GM18870 (cell line): ENCODE results near the gene PITPNC1.
"Not testable (repeated sequence)": the region's sequence is repeated elsewhere in the genome, so short reads cannot be mapped to it uniquely, and the experiment has no call there.

ENCODE experiments used
- ATAC-seq: cut with Tn5 transposase; IDR thresholded peaks from one replicate; pipeline ENCODE4 v1.9.1; 2021; ENCODE audit warnings: moderate library complexity; ENCODE audit not compliant: unreplicated experiment

The PITPNC1 gene

GRCh38 chr17:67671493-67671892, 294.4 kb downstream of the PITPNC1 start:
- no peak for ATAC-seq

DNA sequence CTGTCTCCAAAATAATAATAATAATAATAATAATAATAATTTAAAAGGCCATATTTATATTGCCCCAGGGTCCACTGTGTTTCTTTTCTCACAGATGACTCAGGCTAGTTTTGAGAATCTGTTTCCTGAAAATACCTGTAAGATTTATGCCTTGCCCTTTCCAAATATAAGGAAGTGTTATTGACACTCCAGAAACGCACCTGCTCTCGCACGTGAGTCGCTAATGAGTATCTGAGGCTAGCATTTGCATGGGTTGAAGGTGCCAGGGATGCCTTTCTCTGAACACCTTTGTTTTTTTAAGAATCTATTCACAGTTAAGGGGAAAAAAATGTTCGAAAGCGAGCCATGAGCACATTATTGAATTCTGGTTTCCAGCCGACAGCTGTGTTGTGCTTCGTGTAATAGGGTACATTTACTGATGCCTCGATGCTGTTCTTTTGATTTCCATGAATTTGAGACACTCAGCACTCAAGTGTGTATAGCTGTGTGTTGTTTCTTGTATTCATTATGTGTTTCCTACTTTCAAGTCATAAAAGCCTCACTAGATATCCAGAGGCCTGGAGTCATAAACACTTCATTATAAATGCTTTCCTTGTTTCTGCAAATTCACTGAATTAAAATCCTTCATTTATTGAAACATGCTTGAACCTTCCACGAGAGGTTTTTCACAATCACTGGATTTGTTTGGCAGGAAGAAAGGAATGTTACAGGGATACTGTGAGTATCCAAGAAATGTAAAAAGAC, 295.7 kb downstream of the PITPNC1 start:
- no peak for ATAC-seq

GRCh38 chr17:67675481-67675880, 298.4 kb downstream of the PITPNC1 start:
- no peak for ATAC-seq

DNA sequence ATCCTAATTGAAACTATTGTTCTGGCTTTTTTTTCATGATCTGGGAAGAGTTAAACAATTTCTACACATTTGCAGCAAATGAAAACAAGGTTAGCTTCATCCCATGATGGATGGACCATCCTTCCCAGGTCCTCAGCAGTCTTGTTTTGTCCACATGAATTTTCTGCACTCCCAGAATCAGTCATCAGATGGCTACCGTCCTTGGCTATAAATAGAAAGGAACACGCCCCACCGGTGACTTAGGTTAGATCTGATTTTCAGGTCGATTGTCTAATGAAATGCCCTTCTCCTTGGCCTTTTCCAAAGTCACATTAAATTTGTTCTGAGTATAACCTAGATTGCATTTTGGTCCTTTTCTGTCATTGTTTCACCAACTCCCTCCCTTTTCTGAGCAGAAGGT, 299.2 kb downstream of the PITPNC1 start:
- ATAC-seq: no peak

- no peak for ATAC-seq
These were observed 301.3 kb downstream of the PITPNC1 start for GRCh38 chr17:67678414-67678813.

GRCh38 chr17:67679225-67679624, 302.1 kb downstream of the PITPNC1 start:
- no peak for ATAC-seq

- ATAC-seq: no peak
These were observed 302.6 kb downstream of the PITPNC1 start for GRCh38 chr17:67679721-67680120.

GRCh38 chr17:67680445-67681224, 303.6 kb downstream of the PITPNC1 start:
- no peak for ATAC-seq

DNA sequence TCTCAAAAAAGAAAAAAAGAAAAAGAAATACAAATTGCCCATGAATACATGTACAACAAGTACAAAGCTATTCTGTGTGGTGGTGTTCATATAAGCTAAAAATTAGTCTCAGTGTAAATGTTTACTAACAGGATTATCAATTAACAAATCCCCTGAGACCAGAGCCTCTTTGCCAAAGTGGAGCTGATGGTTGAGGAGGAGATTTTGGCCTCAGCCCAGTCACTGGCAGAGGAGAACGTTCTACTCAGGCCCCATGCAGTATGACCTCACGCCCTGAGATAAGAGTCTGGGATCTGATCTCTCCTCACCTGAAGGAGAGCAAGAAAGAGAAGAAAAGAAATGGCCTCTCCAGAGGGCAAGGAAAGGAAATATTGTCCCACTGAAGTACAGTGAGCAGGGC, 305.1 kb downstream of the PITPNC1 start:
- ATAC-seq: no peak

- ATAC-seq: no peak
These were observed 308.3 kb downstream of the PITPNC1 start for GRCh38 chr17:67685351-67685750.

DNA sequence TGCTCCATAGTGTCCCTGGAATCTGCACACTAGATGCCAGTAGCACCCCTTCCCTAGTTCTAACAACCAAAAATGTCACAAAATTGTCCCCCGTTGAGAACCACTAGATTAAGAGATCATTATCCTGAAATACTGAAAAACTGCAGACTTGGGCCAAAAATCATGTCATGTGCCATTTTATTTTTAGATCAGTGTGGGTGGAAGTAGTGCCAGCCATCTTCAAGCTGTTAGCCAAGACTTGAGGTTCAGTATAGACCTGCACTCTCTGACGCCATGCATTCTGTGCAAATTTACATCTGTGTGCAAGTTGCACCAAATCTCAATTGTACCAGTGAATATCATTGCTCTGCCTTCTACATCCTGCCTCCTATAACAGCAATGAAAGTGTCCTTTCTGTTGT, 309.2 kb downstream of the PITPNC1 start:
- ATAC-seq: no peak

- ATAC-seq: no peak
These were observed 310.4 kb downstream of the PITPNC1 start for GRCh38 chr17:67687511-67687910.

DNA sequence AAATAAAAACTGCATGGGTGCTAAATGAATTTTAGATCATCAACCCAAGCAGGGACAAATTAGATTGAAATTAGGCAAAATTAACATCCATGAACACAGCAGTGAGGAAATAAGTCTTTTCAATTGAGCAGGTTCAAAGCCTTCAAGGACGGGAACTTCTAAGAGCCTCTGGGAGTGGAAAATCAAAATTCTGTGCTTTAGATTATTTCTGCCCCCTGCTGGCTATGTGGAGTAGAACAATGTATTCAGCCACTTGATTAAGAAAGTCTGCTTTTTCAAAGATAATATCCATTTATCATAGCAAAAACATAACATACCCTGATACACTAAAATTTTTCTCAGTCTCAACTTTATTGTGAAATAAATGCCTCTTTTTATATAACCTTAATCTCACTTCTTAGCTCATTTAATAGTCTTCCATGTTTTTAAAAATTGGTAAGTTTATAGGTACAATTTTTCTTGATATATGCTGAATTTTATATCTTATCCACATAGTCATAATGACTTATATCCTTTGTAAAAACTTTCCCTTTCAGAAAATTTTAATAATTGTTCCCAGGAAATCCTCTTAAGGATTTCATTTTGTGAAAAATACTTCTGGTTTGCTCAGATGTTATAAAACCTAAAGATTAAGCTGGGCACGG, 312.6 kb downstream of the PITPNC1 start:
- ATAC-seq: no peak

- ATAC-seq: no peak
These were observed 316.7 kb downstream of the PITPNC1 start for GRCh38 chr17:67693811-67694210.

DNA sequence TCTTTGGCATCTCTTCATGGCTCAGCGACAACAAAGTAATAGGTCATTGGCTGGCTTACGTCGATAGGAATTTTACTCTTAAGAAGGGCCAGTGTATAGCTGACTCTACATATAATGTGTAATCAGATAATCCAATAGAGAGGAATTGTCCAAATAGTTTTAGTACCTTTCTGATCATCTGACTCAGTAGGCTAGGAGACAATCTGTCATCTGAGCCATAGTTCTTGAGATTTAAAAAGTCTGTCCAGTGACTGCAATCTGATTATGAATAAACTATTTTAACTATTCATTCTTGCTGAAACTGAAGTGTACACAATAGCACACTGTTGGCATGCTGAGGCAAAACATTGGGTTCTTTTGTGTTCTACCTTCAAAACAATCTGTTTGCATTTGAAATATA, 319.3 kb downstream of the PITPNC1 start:
- ATAC-seq: no peak

GRCh38 chr17:67696853-67697498, 319.9 kb downstream of the PITPNC1 start:
- ATAC-seq: no peak

- no peak for ATAC-seq
These were observed 323.1 kb downstream of the PITPNC1 start for GRCh38 chr17:67700037-67700724.

DNA sequence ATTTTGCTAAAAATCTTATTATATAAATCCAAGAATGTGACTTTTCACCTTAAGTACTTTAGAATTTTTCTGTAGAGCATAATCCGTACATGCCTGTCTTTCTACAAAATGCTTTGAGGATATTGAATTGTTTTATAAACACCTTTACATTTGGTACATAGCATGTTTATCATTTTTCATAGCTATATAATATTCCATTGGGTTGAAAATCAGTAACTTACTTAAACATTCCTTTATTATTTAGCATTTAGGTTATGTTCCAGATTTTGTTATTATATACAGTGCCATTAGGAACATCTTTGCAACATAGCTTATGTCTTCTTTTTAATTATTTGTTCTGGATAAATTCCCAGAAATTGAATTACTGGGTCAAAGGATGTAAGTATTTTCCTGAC, 323.6 kb downstream of the PITPNC1 start:
- ATAC-seq: no peak

- not testable (repeated sequence) for ATAC-seq
These were observed 325.8 kb downstream of the PITPNC1 start for GRCh38 chr17:67702861-67703260.

DNA sequence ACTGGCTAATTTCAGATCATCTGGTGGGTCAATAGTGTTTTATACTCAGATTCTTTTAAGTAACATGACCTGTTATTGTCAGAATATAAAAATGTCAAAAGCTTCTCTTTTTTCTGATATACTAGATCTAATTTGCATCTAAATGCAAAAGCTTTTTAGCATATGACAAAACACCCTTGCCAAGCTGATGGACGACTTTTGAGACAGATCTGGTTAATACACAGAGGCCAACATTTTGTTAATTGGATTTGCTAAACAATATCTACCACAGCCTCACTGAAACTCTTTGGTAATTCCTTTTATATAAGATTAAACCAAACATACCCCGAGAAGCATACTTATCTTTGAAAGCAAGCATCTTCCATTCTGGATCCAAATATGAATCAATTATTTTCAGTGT, 330.4 kb downstream of the PITPNC1 start:
- ATAC-seq: no peak

- ATAC-seq: no peak
These were observed 331.3 kb downstream of the PITPNC1 start for GRCh38 chr17:67708378-67708777.
